ENCODE results near the gene FER1L5.

FER1L5 gene

GRCh38 chr2:96642564-96643360, at the start of gene FER1L5:
TSS of gene FER1L5 (plus strand) at chr2:96642764. CDS start at chr2:96642837, 73 bp downstream.
- no peak for DNase-seq

GRCh38 chr2:96594282-96594681, 48.3 kb upstream of the FER1L5 start:
- DNase-seq: no peak

- DNase-seq: peak; percentile 56
Observed at GRCh38 chr2:96594691-96595152, 47.8 kb upstream of the FER1L5 start.

GRCh38 chr2:96596596-96596995, 46.0 kb upstream of the FER1L5 start:
- no peak for DNase-seq

- DNase-seq: no peak
Observed at GRCh38 chr2:96599941-96600340, 42.6 kb upstream of the FER1L5 start.

GRCh38 chr2:96601382-96602292, 40.9 kb upstream of the FER1L5 start:
- peak; percentile 53 for DNase-seq

GRCh38 chr2:96602330-96602823, 40.2 kb upstream of the FER1L5 start:
- DNase-seq: no peak

GRCh38 chr2:96604104-96604503, 38.5 kb upstream of the FER1L5 start:
- no peak for DNase-seq

GRCh38 chr2:96608469-96609455, 33.8 kb upstream of the FER1L5 start:
- no peak for DNase-seq

- no peak for DNase-seq
Observed at GRCh38 chr2:96616128-96616527, 26.4 kb upstream of the FER1L5 start.

GRCh38 chr2:96616535-96616934, 26.0 kb upstream of the FER1L5 start:
- no peak for DNase-seq

GRCh38 chr2:96617012-96617411, 25.6 kb upstream of the FER1L5 start:
- DNase-seq: no peak

GRCh38 chr2:96618596-96619283, 23.8 kb upstream of the FER1L5 start:
- no peak for DNase-seq

- no peak for DNase-seq
Observed at GRCh38 chr2:96622544-96622943, 20.0 kb upstream of the FER1L5 start.

- no peak for DNase-seq
Observed at GRCh38 chr2:96623116-96623515, 19.4 kb upstream of the FER1L5 start.

- DNase-seq: no peak
Observed at GRCh38 chr2:96625571-96626552, 16.7 kb upstream of the FER1L5 start.

GRCh38 chr2:96626553-96626942, 16.0 kb upstream of the FER1L5 start:
- DNase-seq: no peak

GRCh38 chr2:96631804-96632435, 10.6 kb upstream of the FER1L5 start:
- no peak for DNase-seq

- no peak for DNase-seq
Observed at GRCh38 chr2:96633641-96634040, 8.9 kb upstream of the FER1L5 start.
